ENCODE results near the gene UIMC1.
"Not testable (repeated sequence)": the region's sequence is repeated elsewhere in the genome, so short reads cannot be mapped to it uniquely, and the experiment has no call there.

Gene UIMC1

GRCh38 chr5:176880366-176881020 lies 126.1 kb downstream of the UIMC1 start:
- Mint-ChIP-seq H3K4me3 (no peak overlapping the region), H3K36me3 (peaks cover 4% of the 10 kb centered on the region), H3K27ac (no peak overlapping the region), H3K9me3 (no peaks in the 10 kb centered on the region), H3K4me1 (peaks cover 26% of the 10 kb centered on the region)
- DNase-seq (ENCODE audit: low spot score in 2 of 2) (no peak), ATAC-seq (no peak)

- no peak for ATAC-seq
- Mint-ChIP-seq H3K4me1 (peaks cover 30% of the 10 kb centered on the region), H3K9me3 (no peaks in the 10 kb centered on the region), H3K4me3 (no peak overlapping the region), H3K27ac (no peak overlapping the region), H3K36me3 (peaks cover 10% of the 10 kb centered on the region)
- DNase-seq (ENCODE audit: low spot score in 2 of 2) = no peak
Observed at GRCh38 chr5:176879663-176880361, 126.8 kb downstream of the UIMC1 start.

GRCh38 chr5:176878906-176879662 lies 127.5 kb downstream of the UIMC1 start:
- Mint-ChIP-seq H3K9me3 (no peaks in the 10 kb centered on the region), H3K4me1 (peaks cover 26% of the 10 kb centered on the region), H3K36me3 (peaks cover 10% of the 10 kb centered on the region), H3K4me3 (no peak overlapping the region), H3K27ac (no peak overlapping the region)
- no peak for DNase-seq (ENCODE audit: low spot score in 2 of 2)
- no peak for ATAC-seq

GRCh38 chr5:176878463-176878862 lies 128.1 kb downstream of the UIMC1 start:
- Mint-ChIP-seq H3K4me3 (no peak overlapping the region), H3K4me1 (peaks cover 32% of the 10 kb centered on the region), H3K36me3 (peaks cover 16% of the 10 kb centered on the region), H3K27ac (no peak overlapping the region), H3K9me3 (no peaks in the 10 kb centered on the region)
- ATAC-seq = no peak
- DNase-seq (ENCODE audit: low spot score in 2 of 2) = no peak

- Mint-ChIP-seq H3K27ac (no peak overlapping the region), H3K9me3 (peaks cover 4% of the 10 kb centered on the region), H3K36me3 (peaks cover 22% of the 10 kb centered on the region), H3K4me1 (peaks cover 38% of the 10 kb centered on the region), H3K4me3 (no peak overlapping the region)
- no peak for ATAC-seq
- no peak for DNase-seq (ENCODE audit: low spot score in 2 of 2)
Observed at GRCh38 chr5:176877793-176878331, 128.7 kb downstream of the UIMC1 start.

GRCh38 chr5:176876506-176877431 lies 129.8 kb downstream of the UIMC1 start:
- no peak for DNase-seq (ENCODE audit: low spot score in 2 of 2)
- Mint-ChIP-seq H3K27ac (peak overlapping the region; percentile 41), H3K9me3 (peaks cover 4% of the 10 kb centered on the region), H3K4me3 (no peak overlapping the region), H3K36me3 (peaks cover 24% of the 10 kb centered on the region), H3K4me1 (peaks cover 39% of the 10 kb centered on the region)
- no peak for ATAC-seq

- ATAC-seq (peak; percentile 62), DNase-seq (ENCODE audit: low spot score in 2 of 2) (no peak)
- Mint-ChIP-seq H3K27ac (peak overlapping the region; percentile 41), H3K9me3 (peaks cover 4% of the 10 kb centered on the region), H3K36me3 (peaks cover 24% of the 10 kb centered on the region), H3K4me3 (peak overlapping the region; percentile 14), H3K4me1 (peaks cover 39% of the 10 kb centered on the region)
Observed at GRCh38 chr5:176875783-176876505, 130.6 kb downstream of the UIMC1 start.

GRCh38 chr5:176875014-176875550 lies 131.5 kb downstream of the UIMC1 start:
- Mint-ChIP-seq H3K27ac (peak overlapping the region; percentile 41), H3K36me3 (peaks cover 24% of the 10 kb centered on the region), H3K9me3 (peaks cover 6% of the 10 kb centered on the region), H3K4me3 (no peak overlapping the region), H3K4me1 (peaks cover 46% of the 10 kb centered on the region)
- ATAC-seq = no peak
- no peak for DNase-seq (ENCODE audit: low spot score in 2 of 2)

GRCh38 chr5:176874198-176874780 lies 132.3 kb downstream of the UIMC1 start:
- Mint-ChIP-seq H3K27ac (peak overlapping the region; percentile 85), H3K9me3 (peaks cover 6% of the 10 kb centered on the region), H3K4me1 (peaks cover 48% of the 10 kb centered on the region), H3K36me3 (peaks cover 24% of the 10 kb centered on the region), H3K4me3 (no peak overlapping the region)
- DNase-seq (ENCODE audit: low spot score in 2 of 2) (no peak), ATAC-seq (no peak)

GRCh38 chr5:176873541-176874172 lies 132.9 kb downstream of the UIMC1 start:
- H3K9me3 Mint-ChIP-seq = peaks cover 6% of the 10 kb centered on the region
- H3K4me1 Mint-ChIP-seq = peaks cover 48% of the 10 kb centered on the region
- peaks cover 24% of the 10 kb centered on the region for H3K36me3 Mint-ChIP-seq
- ATAC-seq (no peak), DNase-seq (ENCODE audit: low spot score in 2 of 2) (no peak)
- H3K4me3 Mint-ChIP-seq = no peak overlapping the region
- peak overlapping the region; percentile 85 for H3K27ac Mint-ChIP-seq

GRCh38 chr5:176873011-176873410 lies 133.6 kb downstream of the UIMC1 start:
- not testable (repeated sequence) for ATAC-seq; H3K9me3 Mint-ChIP-seq; DNase-seq (ENCODE audit: low spot score in 2 of 2); H3K4me3 Mint-ChIP-seq
- Mint-ChIP-seq H3K4me1 (peaks cover 48% of the 10 kb centered on the region), H3K36me3 (peaks cover 24% of the 10 kb centered on the region), H3K27ac (peak overlapping the region; percentile 85)

GRCh38 chr5:176872586-176872985 lies 134.0 kb downstream of the UIMC1 start:
- H3K4me1 Mint-ChIP-seq = peaks cover 48% of the 10 kb centered on the region
- H3K4me3 Mint-ChIP-seq, ATAC-seq: not testable (repeated sequence)

GRCh38 chr5:176870644-176871043 lies 135.9 kb downstream of the UIMC1 start:
- H3K36me3 Mint-ChIP-seq = peaks cover 21% of the 10 kb centered on the region
- DNase-seq (ENCODE audit: low spot score in 2 of 2) = not testable (repeated sequence)

More at GRCh38 chr5:176872586-176872985, 134.0 kb downstream of the UIMC1 start:
- peak overlapping the region; percentile 85 for H3K27ac Mint-ChIP-seq
- not testable (repeated sequence) for DNase-seq (ENCODE audit: low spot score in 2 of 2); H3K9me3 Mint-ChIP-seq
- H3K36me3 Mint-ChIP-seq = peaks cover 24% of the 10 kb centered on the region

More at GRCh38 chr5:176870644-176871043, 135.9 kb downstream of the UIMC1 start:
- H3K4me3 Mint-ChIP-seq, H3K27ac Mint-ChIP-seq, H3K9me3 Mint-ChIP-seq, ATAC-seq: not testable (repeated sequence)
- H3K4me1 Mint-ChIP-seq = peaks cover 34% of the 10 kb centered on the region

Measured in stimulated activated effector memory CD8-positive, alpha-beta T cell treated with anti-CD3 and anti-CD28 coated beads, Interleukin-12 subunit alpha, Interleukin-12 subunit beta, amount 100 ng/mL, for 72 hours (primary cell).